Activated CD4-positive, alpha-beta T cell treated with anti-CD3 and anti-CD28 coated beads, Interleukin-10, Interleukin-2, amounts not matched to agents 100 ng/mL and 50 ng/mL, durations not matched to agents 16 hours and 8 hours (primary cell): ENCODE data around the gene PXN.
A peak's percentile ranks its signal among the peaks of the same experiment; 100 is the strongest.
"Not testable (repeated sequence)": the region's sequence is repeated elsewhere in the genome, so short reads cannot be mapped to it uniquely, and the experiment has no call there.

Experiments used
- DNase-seq: peaks from one replicate; pipeline ENCODE4 v3.0.0-alpha.2; 2020

Gene PXN

GRCh38 chr12:120204171-120204570 lies 61.4 kb downstream of the PXN start:
- no peak for DNase-seq

DNA sequence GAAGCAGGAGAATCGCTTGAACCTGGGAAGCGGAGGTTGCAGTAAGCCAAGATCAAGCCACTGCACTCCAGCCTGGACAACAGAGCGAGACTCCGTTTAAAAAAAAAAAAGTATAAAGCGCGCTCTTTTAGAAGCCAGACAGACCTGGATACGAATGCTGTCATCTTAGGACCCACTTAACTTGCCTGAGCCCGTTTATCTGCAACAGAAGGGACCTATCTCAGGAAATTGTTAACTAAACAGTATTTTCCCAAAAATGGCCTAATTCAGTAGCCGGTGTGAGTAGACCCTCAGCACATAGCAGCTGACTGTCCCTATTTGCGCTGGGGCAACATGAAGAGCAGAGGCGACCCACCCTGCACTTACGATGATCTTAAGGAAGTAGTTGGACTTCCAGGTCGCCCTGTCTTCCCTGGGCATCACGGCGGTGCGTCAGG lies 65.1 kb downstream of the PXN start:
- no peak for DNase-seq

GRCh38 chr12:120199595-120200306 lies 65.8 kb downstream of the PXN start:
- peak; percentile 72 for DNase-seq

GRCh38 chr12:120199025-120199424 lies 66.5 kb downstream of the PXN start:
- peak; percentile 33 for DNase-seq

DNA sequence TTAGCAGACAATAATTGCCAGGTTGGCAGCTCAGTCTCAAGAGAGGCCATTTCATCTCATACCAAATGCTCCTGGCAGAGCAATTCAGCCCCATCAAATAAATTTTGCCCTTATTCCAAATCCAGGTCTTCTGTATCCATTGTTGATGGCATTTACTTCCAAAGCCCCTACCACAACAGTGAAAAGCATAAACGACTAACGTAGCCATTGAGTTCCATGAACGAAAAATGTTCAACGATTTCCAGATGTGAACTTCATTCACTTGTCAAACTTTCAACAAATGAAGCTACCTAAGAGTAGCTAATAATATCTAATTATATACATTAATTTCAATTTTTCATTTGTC lies 68.0 kb downstream of the PXN start:
- DNase-seq, result no peak

DNA sequence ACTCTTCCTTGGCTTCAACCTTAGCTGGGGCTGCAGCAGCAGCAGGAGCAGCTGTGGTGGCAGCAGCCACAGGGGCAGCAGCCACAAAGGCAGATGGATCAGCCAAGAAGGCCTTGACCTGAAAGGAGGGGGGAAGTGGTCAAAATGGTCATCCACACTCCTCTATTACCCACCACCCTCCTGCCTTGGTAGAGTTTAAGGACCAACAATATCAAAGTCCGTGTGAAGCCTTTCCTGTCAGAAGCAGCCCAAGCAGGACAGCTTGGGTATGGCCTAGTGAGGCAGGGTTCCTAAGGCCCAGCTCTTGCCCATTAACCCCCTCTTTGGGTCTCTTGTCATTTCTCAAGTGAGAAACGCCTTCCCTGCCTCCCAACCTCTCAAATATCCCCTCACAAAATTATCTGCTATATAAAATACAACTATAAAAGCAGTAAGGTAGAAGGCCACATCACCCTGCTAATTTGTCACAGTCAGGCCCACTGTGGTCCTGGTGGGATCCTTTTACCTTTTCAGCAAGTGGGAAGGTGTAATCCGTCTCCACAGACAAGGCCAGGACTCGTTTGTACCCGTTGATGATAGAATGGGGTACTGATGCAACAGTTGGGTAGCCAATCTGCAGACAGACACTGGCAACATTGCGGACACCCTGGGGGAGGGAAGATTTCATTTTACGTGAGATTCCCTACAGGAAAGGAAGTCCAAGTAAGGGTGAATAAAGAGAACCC lies 68.6 kb downstream of the PXN start:
- not testable (repeated sequence) for DNase-seq

GRCh38 chr12:120196363-120196762 lies 69.2 kb downstream of the PXN start:
- DNase-seq, result no peak

DNA sequence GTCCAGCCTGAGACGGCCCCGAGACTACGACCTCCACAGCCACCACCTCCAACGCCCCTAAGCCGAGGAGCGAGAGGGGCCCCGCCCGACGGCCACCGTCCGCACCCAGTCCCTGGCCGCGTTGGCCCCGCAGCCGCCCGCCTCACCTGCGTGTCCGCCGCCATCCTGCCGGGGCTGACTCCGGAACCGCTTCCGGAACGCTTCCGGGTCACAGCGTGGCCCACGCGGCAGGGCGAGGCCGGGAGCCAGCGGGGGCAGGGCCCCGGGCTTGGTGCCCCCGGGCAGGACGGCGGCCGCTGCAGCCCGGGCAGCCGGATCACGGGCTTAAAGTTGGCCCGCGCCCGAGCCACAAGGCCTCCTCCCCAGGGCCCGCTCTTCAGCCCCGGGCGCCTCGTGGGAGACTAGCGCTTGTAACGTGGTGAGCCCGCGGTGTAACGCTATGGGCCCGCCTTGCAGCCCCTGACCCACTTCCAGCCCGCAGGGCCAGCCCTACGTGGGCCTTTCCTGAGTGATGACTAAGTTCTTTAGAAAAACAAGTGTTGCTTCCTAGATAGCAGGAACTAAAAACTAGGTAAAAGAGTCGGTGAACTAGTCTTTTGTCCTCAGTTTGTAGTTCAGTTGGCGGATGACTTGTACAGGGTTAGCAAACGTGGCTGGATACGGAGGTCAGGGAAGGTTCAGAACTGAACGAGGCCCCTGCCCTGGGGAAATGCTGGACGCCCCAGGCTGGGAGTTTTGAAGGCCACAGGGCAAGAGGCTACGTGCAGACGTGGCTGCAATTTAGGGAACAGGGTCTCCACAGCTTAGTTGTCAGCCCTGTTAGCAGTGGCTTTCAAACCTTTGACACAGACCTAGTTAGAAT lies 70.8 kb downstream of the PXN start, which contains the start of gene GCN1:
GCN1 (minus strand) TSS at position 182 of the 862 bp plus-strand sequence; CDS start at position 164, 18 bp downstream.
- peak; percentile 94 for DNase-seq

DNA sequence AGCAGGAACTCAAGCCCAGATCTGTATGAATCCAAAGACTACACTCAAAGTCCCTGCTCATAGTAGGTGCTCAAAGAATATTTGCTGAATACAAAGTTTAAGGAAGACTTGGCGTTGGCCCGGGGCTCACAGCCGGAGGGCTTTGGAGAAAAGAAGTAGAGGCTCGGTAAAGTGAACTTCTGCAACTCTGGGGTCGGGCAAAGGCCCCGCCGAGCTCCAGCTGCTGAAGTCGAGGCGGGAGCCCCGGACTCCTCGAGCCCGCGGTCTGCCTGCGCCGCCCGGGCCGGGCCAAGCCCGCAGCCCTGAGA lies 71.3 kb downstream of the PXN start:
- no peak for DNase-seq

- DNase-seq, result not testable (repeated sequence)
These were observed 72.2 kb downstream of the PXN start for GRCh38 chr12:120193286-120193685.

GRCh38 chr12:120190985-120191480 lies 74.5 kb downstream of the PXN start:
- DNase-seq, result no peak

GRCh38 chr12:120190386-120190785 lies 75.1 kb downstream of the PXN start:
- no peak for DNase-seq

GRCh38 chr12:120186654-120187053 lies 78.9 kb downstream of the PXN start:
- DNase-seq, result no peak

DNA sequence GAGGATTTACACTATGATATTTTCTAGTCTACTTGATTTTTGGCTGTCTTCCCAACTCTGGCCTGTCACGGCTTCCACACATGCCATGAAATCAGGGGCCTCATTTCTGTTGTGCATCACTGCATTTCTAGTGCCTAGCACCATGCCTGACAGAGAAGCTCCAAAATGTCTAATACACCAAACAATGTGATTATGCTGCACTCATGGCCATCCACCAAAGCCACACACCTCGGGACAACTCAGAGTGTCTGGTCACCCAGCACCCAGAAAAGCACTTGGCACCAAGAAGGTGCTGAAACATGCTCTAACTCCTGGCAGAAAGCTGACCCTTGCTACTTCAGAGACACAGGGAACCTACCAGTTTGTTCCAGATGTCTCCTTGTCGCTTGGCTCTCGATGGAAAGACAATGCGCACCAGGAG lies 82.3 kb downstream of the PXN start:
- no peak for DNase-seq

DNA sequence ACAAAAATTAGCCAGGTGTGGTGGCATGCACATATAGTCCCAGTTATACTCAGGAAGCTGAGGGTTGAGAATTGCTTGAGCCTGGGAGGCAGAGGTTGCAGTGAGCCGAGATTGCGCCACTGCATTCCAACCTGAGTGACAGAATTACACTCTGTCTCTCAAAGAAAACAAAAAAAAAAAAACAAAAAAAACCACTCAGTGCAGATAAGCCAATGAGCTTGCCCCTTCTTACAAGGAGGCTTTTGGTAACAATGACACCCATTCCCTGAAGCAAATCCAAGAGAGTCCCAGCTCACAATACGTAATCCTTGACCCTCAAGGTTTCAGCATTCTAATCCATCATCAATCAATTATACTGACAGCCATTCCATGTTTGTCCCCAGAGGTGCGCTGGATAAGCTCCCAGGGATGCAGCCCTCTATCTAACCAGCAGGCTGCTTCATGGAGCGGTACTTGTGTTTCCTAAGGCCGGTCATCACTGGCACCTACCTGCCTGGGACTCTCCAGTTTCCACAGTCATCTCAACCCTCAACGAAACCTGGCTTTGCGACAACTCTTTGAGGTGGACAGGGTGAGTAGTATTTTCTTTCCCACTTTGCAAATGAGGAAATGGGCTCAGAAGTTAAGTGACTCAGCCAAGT lies 83.4 kb downstream of the PXN start:
- no peak for DNase-seq

DNA sequence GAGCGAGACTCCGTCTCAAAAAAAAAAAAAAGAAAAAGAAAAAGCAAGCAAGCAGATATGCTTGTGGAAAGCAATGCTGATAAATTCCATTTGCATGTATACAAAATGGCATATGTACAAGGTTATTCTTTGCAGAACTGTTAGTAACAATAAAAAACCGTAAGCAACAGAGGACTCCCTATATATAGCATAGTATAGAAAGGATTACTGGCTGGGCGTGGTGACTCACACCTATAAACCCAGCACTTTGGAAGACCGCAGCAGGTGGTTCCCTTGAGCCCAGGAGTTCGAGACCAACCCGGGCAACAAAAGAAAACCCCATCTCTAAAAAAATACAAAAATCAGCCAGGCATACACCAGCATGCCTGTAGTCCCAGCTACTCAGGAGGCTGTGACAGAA lies 84.6 kb downstream of the PXN start:
- no peak for DNase-seq

- DNase-seq, result no peak
These were observed 90.0 kb downstream of the PXN start for GRCh38 chr12:120175537-120175936.

DNA sequence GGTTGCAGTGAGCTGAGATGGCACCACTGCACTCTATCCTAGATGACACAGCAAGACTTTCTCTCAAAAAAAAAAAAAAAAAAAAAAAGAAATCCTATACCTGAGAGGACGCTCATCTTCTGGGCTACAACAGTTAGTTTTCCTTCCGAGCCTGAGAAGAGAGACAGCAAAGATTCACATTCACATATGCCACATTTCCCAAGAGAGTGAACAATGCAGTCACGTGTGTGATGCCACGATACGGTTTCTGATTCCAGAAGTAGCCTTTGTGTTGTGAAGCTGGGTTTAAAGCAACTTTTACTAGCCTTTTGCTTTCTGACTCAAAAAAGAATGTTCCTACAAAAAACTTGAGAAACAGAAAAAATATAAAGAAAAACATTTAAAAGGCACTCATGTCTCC lies 90.5 kb downstream of the PXN start:
- DNase-seq, result no peak

DNA sequence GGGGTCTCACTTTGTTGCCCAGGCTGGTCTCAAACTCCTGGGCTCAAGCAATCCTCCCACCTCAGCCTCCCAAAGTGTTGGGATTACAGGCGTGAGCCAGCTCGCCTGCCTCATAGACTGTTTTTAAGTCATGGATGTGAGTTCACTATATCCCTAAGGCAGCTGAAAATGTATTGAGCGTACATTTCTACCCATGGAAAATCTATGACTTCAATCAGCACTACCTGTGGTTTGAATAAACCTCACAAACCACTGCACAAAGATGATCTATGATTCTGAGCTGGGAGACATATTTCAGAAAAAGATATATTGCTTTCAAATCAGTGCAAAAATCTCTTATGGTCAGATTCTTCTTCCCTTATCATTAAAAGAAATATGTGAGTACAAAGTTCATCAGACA lies 93.5 kb downstream of the PXN start:
- DNase-seq, result no peak

DNA sequence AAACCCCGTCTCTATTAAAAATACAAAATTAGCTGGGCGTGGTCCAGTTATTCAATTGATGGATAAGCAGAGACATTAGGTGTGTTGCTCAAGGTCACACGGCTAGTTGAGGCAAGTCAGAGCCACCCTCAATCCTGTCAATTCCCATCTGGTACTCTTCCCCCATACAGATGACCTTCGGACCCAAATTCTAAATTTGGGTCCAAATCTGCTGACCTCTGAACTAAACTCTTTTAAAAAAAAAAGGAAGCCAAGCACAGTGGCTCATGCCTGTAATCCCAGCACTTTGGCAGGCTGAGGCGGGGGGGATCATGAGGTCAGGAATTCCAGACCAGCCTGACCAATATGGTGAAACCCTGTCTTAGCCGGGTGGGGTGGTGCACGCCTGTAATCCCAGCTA lies 94.9 kb downstream of the PXN start:
- no peak for DNase-seq

DNA sequence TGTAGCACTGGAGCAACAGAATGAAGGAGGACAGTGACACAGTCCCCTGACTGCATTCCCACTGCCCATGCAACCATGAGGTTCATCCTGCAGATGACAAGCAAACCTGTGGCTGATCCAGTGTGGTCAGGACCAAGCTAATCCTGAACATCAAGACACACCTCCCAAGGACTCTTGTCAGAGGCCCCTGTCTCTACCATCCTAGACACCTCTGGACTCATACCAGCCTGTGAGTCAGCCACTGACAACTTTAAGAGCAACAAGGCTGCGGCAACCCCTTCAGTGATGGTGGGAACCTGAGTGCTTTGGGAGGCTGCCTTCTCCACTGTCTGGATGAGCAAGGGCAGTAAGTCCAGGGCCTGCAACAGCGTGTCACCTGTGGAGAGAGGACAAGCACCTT lies 95.6 kb downstream of the PXN start:
- DNase-seq, result no peak

DNA sequence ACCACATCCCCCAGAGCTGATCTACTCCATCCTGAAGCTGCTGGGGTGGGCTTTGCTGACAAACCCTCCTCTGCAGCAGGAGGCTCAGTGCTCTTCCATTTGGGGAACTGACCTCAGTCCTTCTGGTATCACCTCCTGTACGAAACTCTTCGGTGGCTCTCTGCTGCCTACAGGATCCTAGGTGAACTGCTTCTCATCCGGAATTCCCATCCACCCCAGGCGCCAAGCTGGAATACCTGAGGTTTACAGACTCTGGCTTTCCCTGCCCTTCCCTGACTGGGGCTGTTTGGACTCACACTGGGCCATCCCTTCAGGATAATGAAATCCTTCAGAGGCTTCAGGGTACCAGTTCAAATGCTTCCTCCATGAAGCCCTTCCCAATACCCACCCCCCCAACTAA lies 97.2 kb downstream of the PXN start:
- no peak for DNase-seq

DNA sequence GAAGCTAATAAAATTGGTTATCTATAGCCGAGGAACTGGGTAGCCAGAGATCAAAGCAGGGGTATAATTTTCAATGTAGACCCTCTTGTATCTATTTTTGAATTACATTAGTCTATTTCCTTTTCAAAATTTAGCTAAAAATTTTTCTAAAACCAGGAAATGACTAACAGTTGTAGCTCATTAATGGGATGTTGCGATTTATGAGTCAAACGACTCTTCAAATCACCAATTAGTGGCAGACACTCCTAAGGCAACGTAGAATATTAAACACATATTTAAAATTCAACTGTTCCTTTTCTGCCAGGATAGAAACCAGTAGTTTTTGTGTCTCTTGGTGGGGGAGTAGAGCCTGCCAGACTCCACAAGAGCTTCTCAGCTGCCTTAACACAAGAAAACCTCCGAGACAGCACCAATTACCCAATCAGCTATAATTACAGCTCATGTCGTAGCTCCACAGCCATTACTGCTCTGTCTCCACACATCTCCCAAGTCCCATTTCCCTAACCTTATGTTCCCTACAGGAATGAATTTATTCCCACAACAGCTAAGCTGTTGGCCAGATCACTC lies 97.9 kb downstream of the PXN start:
- DNase-seq, result no peak
